Activated naive CD4-positive, alpha-beta T cell treated with anti-CD3 and anti-CD28 coated beads, Interleukin-2, amount 50 U/mL, for 72 hours (primary cell): ENCODE measurements around the gene GIN1. TPM values are rescaled to one million over a fixed set of nuclear protein-coding genes. Genes with fewer than 3 reads are reported as not detected.

ENCODE experiments used
- ATAC-seq, 2 donors: fragments of 150-1000 bp; cut with Tn5 transposase; 2 replicates each; pipeline ENCODE4 v1.10.0; 2021; ENCODE audit warnings: mild to moderate bottlenecking in 2 of 2, moderate library complexity in 2 of 2
- DNase-seq, 2 donors: peaks; one replicate each; pipeline ENCODE4 v3.0.0; 2021 to 2022; ENCODE audit warnings: low spot score in 2 of 2
- H3K27ac Mint-ChIP-seq, 2 donors: one replicate each; pipeline ENCODE4 v1.8.0; 2022; ENCODE audit warnings: mild to moderate bottlenecking in 2 of 2, mixed read lengths in 2 of 2
- H3K36me3 Mint-ChIP-seq, 2 donors: one replicate each; pipeline ENCODE4 v1.8.0; 2022; ENCODE audit warnings: mixed read lengths in 2 of 2
- H3K9me3 Mint-ChIP-seq, 2 donors: one replicate each; pipeline ENCODE4 v1.8.0; 2022; ENCODE audit warnings: mixed read lengths in 2 of 2
- total RNA-seq, 2 donors: library from RNA; stranded (reverse); gene quantifications; one replicate each; pipeline ENCODE4 v1.2.3, GENCODE V29; 2022

Gene GIN1
- total RNA-seq, 2 donors from 2014 or later: 11.1 to 12.6 TPM

GRCh38 chr5:103119070-103119764 lies 721 bp downstream of the GIN1 start:
- DNase-seq (no peak), ATAC-seq (no peak)
- H3K9me3 Mint-ChIP-seq: no peaks in the 10 kb centered on the region
- peaks cover 11 to 35% of the 10 kb centered on the region in 2 donors for H3K36me3 Mint-ChIP-seq
- peak overlapping the region; percentile 97 to 99 for H3K27ac Mint-ChIP-seq

GRCh38 chr5:103117471-103117991 lies 2.4 kb downstream of the GIN1 start:
- DNase-seq: no peak
- Mint-ChIP-seq H3K27ac (no peak overlapping the region), H3K36me3 (peaks cover 11 to 35% of the 10 kb centered on the region in 2 donors)

DNA sequence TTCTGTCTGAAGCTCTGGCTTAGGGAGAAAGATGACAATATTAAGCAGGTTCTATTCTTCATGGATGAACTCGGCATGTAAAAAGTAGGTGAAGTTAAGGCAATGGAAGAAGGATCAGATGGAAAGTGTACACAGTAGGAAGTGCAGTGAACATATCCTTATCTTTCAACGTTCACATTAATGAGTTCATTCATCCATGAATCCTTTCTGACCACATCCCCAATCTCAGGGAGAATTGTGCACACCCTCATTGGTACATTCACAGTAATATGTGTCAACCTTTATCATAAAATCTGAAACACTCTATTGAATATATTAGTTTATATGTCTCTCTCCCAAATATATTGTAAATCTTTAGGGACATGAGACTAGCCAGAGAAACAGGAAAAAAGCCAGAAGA lies 5.5 kb downstream of the GIN1 start:
- Mint-ChIP-seq H3K27ac (no peak overlapping the region), H3K9me3 (peaks cover 3 to 9% of the 10 kb centered on the region in 2 donors), H3K36me3 (peaks cover 9 to 14% of the 10 kb centered on the region in 2 donors)
- ATAC-seq: no peak
- no peak for DNase-seq

More at GRCh38 chr5:103117471-103117991, 2.4 kb downstream of the GIN1 start:
- H3K9me3 Mint-ChIP-seq: no peaks in the 10 kb centered on the region
- no peak for ATAC-seq

GRCh38 chr5:103112910-103113309 lies 7.0 kb downstream of the GIN1 start:
- no peak for DNase-seq
- ATAC-seq: no peak
- peaks cover 3 to 9% of the 10 kb centered on the region in 2 donors for H3K9me3 Mint-ChIP-seq
- H3K36me3 Mint-ChIP-seq: peaks cover 4 to 14% of the 10 kb centered on the region in 2 donors
- H3K27ac Mint-ChIP-seq: peak overlapping the region in 1 of 2 donors; percentile 29

- Mint-ChIP-seq H3K27ac (peak overlapping the region; percentile 29 to 34), H3K36me3 (peaks cover 4 to 14% of the 10 kb centered on the region in 2 donors), H3K9me3 (peaks cover 3 to 9% of the 10 kb centered on the region in 2 donors)
- no peak for DNase-seq
- ATAC-seq: peak in 1 of 2 donors; percentile 70
Measured at GRCh38 chr5:103111468-103111867, 8.5 kb downstream of the GIN1 start.

DNA sequence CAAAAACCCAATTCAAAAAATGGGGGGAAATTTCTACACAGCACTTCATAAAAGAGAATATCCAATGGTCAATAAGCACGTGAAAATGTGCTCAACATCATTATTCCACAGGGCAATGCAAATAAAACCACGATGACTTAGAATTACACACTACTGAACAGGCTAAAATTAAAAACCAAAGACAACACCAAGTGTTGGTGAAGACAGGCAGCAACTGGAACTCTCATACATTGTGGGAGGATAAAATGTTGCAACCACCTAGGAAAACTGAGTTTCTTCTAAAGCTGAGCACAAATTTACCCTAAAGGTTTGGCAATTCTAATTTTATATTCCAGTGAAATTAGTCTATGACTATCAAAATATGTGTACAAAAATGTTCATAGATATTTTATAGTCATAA lies 9.5 kb downstream of the GIN1 start:
- no peak overlapping the region for H3K27ac Mint-ChIP-seq
- peaks cover 3 to 9% of the 10 kb centered on the region in 2 donors for H3K9me3 Mint-ChIP-seq
- no peak for DNase-seq
- peaks cover 4 to 14% of the 10 kb centered on the region in 2 donors for H3K36me3 Mint-ChIP-seq
- no peak for ATAC-seq

- no peak for ATAC-seq
- H3K27ac Mint-ChIP-seq: no peak overlapping the region
- DNase-seq: no peak
- H3K36me3 Mint-ChIP-seq: peaks cover 0 to 14% of the 10 kb centered on the region in 2 donors
- H3K9me3 Mint-ChIP-seq: peaks cover 3 to 9% of the 10 kb centered on the region in 2 donors
Measured at GRCh38 chr5:103109277-103109676, 10.7 kb downstream of the GIN1 start.

DNA sequence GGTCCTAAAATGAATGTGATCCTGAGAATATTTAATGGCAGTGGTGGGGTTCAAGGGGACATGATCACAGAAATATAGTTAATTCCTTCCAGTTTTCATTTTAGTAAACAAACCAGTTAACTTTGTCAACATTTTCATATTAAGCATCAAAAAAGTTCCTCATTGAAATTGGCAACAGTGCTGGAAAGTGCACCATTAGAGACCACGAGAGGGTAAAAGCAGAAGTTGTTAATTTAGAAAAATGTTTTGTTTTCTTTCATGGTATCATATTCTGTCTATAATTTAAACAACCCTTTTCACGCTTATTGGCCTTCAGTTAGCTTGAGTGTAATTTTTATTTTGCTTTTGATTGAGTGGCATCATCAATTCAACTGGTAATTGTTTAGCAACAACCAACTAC lies 11.9 kb downstream of the GIN1 start:
- H3K27ac Mint-ChIP-seq: no peak overlapping the region
- no peak for DNase-seq
- H3K36me3 Mint-ChIP-seq: peaks cover 0 to 14% of the 10 kb centered on the region in 2 donors
- peaks cover 3 to 9% of the 10 kb centered on the region in 2 donors for H3K9me3 Mint-ChIP-seq
- ATAC-seq: no peak

DNA sequence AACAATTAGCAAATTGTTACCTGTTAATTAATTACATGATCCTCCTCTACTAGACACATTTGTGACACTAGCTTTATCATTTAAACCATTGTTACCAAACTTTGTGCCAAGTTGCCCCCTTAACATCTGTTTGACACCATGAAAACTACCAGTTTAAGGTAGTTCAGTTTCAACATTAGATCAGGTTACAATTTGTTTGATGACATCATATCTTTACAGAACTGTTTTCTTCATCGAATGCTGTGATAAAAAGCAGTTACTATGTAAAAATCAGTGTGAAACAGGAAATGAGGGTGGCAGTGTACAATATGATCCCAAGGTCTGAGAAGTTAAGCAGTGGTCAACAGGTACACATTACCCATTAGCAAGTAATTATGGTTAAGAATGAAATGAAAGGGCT lies 17.7 kb downstream of the GIN1 start:
- DNase-seq (no peak), ATAC-seq (no peak)
- Mint-ChIP-seq H3K9me3 (no peaks in the 10 kb centered on the region), H3K36me3 (peaks cover 0 to 4% of the 10 kb centered on the region in 2 donors), H3K27ac (no peak overlapping the region)

DNA sequence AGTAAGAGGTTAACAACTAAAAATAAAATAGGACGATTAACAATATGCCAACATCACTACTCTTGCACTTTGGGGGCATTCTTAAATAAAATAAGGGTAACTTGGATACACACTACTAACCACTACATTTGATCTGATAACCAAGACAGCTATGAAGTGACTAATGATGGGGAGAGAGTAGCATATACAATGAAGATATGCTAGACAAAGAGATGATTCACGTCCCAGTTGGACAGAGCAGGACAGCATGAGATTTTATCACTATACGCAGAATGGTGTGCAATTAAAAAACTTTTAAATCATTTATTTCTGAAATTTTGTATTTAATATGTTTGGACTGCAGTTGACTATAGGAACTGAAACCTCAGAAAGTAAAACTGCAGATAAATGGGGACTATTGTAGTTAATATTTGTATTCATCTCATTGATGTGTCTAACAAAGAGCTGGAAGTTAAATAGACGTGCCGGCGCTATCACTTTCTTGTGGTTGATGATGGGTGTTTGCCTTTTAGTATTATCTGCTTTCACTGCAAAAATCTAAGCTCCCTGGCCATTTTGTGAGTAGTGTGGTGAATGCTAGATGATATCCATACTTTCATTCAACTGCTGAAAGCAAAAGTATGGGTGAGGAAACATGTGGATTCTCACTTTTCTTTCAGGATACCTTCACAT lies 18.7 kb downstream of the GIN1 start:
- ATAC-seq: no peak

DNA sequence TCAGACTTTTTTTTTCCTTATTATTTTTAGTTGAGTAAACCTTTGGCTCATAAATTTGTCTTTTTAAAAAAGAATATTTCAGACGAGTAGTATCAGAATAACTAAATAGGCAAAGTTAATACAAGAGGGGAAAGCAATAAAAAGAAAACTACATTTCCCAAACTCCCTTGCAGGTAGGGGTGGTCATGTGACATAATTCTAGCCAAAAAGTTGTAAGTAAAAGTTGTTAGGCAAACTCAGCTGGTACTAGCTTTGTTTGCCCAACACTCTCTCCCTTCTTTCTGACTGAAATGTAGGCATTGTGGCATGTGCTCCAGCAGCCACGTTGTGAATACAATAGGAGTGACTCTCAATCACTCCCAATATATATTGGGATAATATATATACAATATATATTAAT lies 20.9 kb downstream of the GIN1 start:
- H3K36me3 Mint-ChIP-seq: peaks cover 1 to 4% of the 10 kb centered on the region in 2 donors
- no peak overlapping the region for H3K27ac Mint-ChIP-seq
- no peak for ATAC-seq
- DNase-seq: no peak
- H3K9me3 Mint-ChIP-seq: no peaks in the 10 kb centered on the region

More for the DNA sequence above, 18.7 kb downstream of the GIN1 start:
- no peaks in the 10 kb centered on the region for H3K9me3 Mint-ChIP-seq
- no peak overlapping the region for H3K27ac Mint-ChIP-seq
- no peak for DNase-seq
- H3K36me3 Mint-ChIP-seq: peaks cover 0 to 4% of the 10 kb centered on the region in 2 donors

GRCh38 chr5:103094737-103095136 lies 25.2 kb downstream of the GIN1 start:
- H3K36me3 Mint-ChIP-seq: peaks cover 17 to 18% of the 10 kb centered on the region in 2 donors

DNA sequence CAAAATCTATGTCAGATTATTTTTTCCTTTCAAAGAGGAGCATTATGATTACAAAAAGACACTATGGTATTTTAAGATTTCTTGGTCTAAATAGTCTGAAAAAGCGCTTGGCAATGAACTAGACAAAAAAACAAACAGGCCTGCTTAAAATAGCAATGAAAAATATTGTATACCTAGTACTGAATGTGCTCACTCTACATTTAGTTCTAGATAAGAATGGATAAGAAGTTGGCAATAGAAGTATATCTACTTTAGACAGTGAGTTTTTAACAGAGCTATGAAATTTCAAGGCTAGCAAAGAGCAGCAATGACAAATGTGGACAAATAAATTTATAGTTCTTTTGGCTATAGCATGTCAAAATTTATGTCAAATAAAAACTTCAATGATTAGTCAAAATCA lies 26.2 kb downstream of the GIN1 start:
- ATAC-seq (no peak), DNase-seq (no peak)
- peaks cover 18 to 21% of the 10 kb centered on the region in 2 donors for H3K36me3 Mint-ChIP-seq
- H3K27ac Mint-ChIP-seq: no peak overlapping the region
- no peaks in the 10 kb centered on the region for H3K9me3 Mint-ChIP-seq

More at GRCh38 chr5:103094737-103095136, 25.2 kb downstream of the GIN1 start:
- Mint-ChIP-seq H3K27ac (no peak overlapping the region), H3K9me3 (no peaks in the 10 kb centered on the region)
- DNase-seq (no peak), ATAC-seq (no peak)

GRCh38 chr5:103092676-103093075 lies 27.3 kb downstream of the GIN1 start:
- peaks cover 18 to 21% of the 10 kb centered on the region in 2 donors for H3K36me3 Mint-ChIP-seq
- DNase-seq (no peak), ATAC-seq (no peak)

GRCh38 chr5:103090791-103091190 lies 29.1 kb downstream of the GIN1 start:
- Mint-ChIP-seq H3K27ac (no peak overlapping the region), H3K9me3 (peaks cover 6 to 7% of the 10 kb centered on the region in 2 donors), H3K36me3 (peaks cover 31 to 32% of the 10 kb centered on the region in 2 donors)
- ATAC-seq (no peak), DNase-seq (no peak)

More at GRCh38 chr5:103092676-103093075, 27.3 kb downstream of the GIN1 start:
- Mint-ChIP-seq H3K27ac (no peak overlapping the region), H3K9me3 (no peaks in the 10 kb centered on the region)

DNA sequence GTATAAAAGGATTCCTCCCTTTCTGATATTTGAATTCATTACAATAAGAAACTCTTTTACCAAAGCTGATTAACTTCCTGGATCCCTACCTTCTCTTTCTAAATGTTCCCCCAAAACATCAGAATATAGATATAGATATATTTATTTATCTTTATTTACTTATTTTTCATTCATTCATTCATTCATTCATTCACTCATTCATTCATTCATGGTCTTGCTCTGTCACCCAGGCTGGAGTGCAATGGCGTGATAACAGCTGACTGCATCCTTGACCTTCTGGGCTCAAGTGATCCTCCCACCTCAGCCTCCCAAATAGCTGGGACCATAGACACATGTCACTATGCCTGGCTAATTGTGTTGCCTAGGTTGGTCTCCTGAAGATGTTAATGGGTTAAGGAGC lies 30.7 kb downstream of the GIN1 start:
- peaks cover 9 to 13% of the 10 kb centered on the region in 2 donors for H3K9me3 Mint-ChIP-seq
- ATAC-seq: no peak
- no peak for DNase-seq
- no peak overlapping the region for H3K27ac Mint-ChIP-seq
- peaks cover 44 to 45% of the 10 kb centered on the region in 2 donors for H3K36me3 Mint-ChIP-seq

GRCh38 chr5:103086547-103086946 lies 33.4 kb downstream of the GIN1 start:
- Mint-ChIP-seq H3K36me3 (peaks cover 48 to 50% of the 10 kb centered on the region in 2 donors), H3K9me3 (peaks cover 32 to 37% of the 10 kb centered on the region in 2 donors), H3K27ac (no peak overlapping the region)
- DNase-seq: no peak
- no peak for ATAC-seq
